Activated T-helper 2 cell treated with anti-CD3 and anti-CD28 coated beads, Interferon-gamma antibody, Interleukin-2, Interleukin-4, amounts not matched to agents 10 μg/mL and 5 μg/mL and 100 μg/mL, durations not matched to agents 14 hours and 24 hours and 36 hours (primary cell): Measurements from ENCODE around the gene RTTN. TPM values are rescaled to one million over a fixed set of nuclear protein-coding genes. Genes with fewer than 3 reads are reported as not detected.

Experiments used
- DNase-seq: peaks from one replicate; pipeline ENCODE4 v3.0.0; 2021; ENCODE audit warnings: low spot score
- H3K27ac Mint-ChIP-seq: one replicate; pipeline ENCODE4 v1.8.0; 2021; ENCODE audit warnings: mixed read lengths
- H3K27me3 Mint-ChIP-seq: one replicate; pipeline ENCODE4 v1.8.0; 2021; ENCODE audit warnings: low read depth, mixed read lengths
- H3K36me3 Mint-ChIP-seq: one replicate; pipeline ENCODE4 v1.8.0; 2021; ENCODE audit warnings: low read depth, mixed read lengths
- H3K4me1 Mint-ChIP-seq: one replicate; pipeline ENCODE4 v1.8.0; 2021; ENCODE audit warnings: low read depth, mixed read lengths
- H3K4me3 Mint-ChIP-seq: one replicate; pipeline ENCODE4 v1.8.0; 2021; ENCODE audit warnings: low read depth, mild to moderate bottlenecking, moderate library complexity, mixed read lengths
- H3K9me3 Mint-ChIP-seq: one replicate; pipeline ENCODE4 v1.8.0; 2021; ENCODE audit warnings: mixed read lengths
- intact Hi-C: fragments of 100-400 bp; cut with micrococcal nuclease; formaldehyde crosslinking; loops from one replicate; pipeline ENCODE4 v1.15.1; 2023
- total RNA-seq: library from RNA; stranded (reverse); gene quantifications from 2 replicates; pipeline ENCODE4 v1.2.3, GENCODE V29; 2022

Gene RTTN
- total RNA-seq, 1 donor from 2014 or later, result 21.0 TPM

- no peak overlapping the region for H3K4me3 Mint-ChIP-seq
- no peak overlapping the region for H3K27ac Mint-ChIP-seq
Observed at GRCh38 chr18:69968039-69968438, 237.4 kb downstream of the RTTN start.

GRCh38 chr18:69963196-69963595 is 242.3 kb downstream of the RTTN start:
- H3K27ac Mint-ChIP-seq, result no peak overlapping the region
- no peaks in the 10 kb centered on the region for H3K27me3 Mint-ChIP-seq
- H3K4me1 Mint-ChIP-seq, result peaks cover 25% of the 10 kb centered on the region
- intact Hi-C loops, result no loop called here
- no peak overlapping the region for H3K4me3 Mint-ChIP-seq
- peaks cover 3% of the 10 kb centered on the region for H3K9me3 Mint-ChIP-seq
- no peak for DNase-seq
- H3K36me3 Mint-ChIP-seq, result peaks cover 7% of the 10 kb centered on the region

More at GRCh38 chr18:69968039-69968438, 237.4 kb downstream of the RTTN start:
- H3K36me3 Mint-ChIP-seq, result peaks cover 13% of the 10 kb centered on the region
- peaks cover 19% of the 10 kb centered on the region for H3K4me1 Mint-ChIP-seq
- H3K9me3 Mint-ChIP-seq, result peaks cover 15% of the 10 kb centered on the region
- DNase-seq, result no peak
- H3K27me3 Mint-ChIP-seq, result no peaks in the 10 kb centered on the region
- intact Hi-C loops, result no loop called here

GRCh38 chr18:69961718-69962117 is 243.8 kb downstream of the RTTN start:
- Mint-ChIP-seq H3K4me1 (peaks cover 14% of the 10 kb centered on the region), H3K4me3 (no peak overlapping the region), H3K9me3 (peaks cover 3% of the 10 kb centered on the region), H3K27me3 (no peaks in the 10 kb centered on the region), H3K36me3 (peaks cover 8% of the 10 kb centered on the region), H3K27ac (no peak overlapping the region)
- intact Hi-C loops, result no loop called here
- DNase-seq, result no peak

- H3K27ac Mint-ChIP-seq, result no peak overlapping the region
- H3K27me3 Mint-ChIP-seq, result no peaks in the 10 kb centered on the region
- peaks cover 15% of the 10 kb centered on the region for H3K36me3 Mint-ChIP-seq
- no peak for DNase-seq
- peaks cover 3% of the 10 kb centered on the region for H3K9me3 Mint-ChIP-seq
- H3K4me3 Mint-ChIP-seq, result no peak overlapping the region
- H3K4me1 Mint-ChIP-seq, result peaks cover 23% of the 10 kb centered on the region
- intact Hi-C loops, result loop anchor here (5.0 kb wide), 2 partner anchors 114 to 249 kb away; partner anchors contain the start of gene RTTN
Observed at GRCh38 chr18:69958422-69958821, 247.1 kb downstream of the RTTN start.

DNA sequence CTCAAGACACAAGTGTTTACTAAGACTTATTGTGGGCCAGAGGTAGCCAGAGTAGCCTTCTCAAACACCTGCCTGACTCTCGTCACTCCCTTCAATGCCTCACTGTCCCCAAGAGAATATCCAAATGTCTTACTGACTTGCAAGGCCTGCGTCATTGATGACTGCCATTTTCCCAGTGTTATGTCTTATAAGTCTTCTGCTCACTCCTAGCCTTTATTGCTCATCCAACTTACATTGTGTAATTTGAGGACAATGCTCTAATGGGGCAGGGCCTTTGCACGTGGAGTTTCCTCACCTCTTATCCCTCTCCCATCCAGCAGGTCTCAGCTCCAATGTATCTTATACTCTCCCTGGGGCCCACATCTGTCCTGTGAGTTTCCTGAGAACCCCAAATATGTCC is 247.7 kb downstream of the RTTN start:
- Mint-ChIP-seq H3K36me3 (peaks cover 18% of the 10 kb centered on the region), H3K27ac (no peak overlapping the region), H3K27me3 (no peaks in the 10 kb centered on the region), H3K4me3 (no peak overlapping the region), H3K4me1 (peaks cover 28% of the 10 kb centered on the region), H3K9me3 (peaks cover 3% of the 10 kb centered on the region)
- intact Hi-C loops, result loop anchor here (1.0 to 5.0 kb wide), 7 partner anchors 8 to 250 kb away; partner anchors contain the start of gene RTTN
- DNase-seq, result no peak

- no peak overlapping the region for H3K27ac Mint-ChIP-seq
- H3K4me1 Mint-ChIP-seq, result peaks cover 29% of the 10 kb centered on the region
- no peak overlapping the region for H3K4me3 Mint-ChIP-seq
- DNase-seq, result no peak
- intact Hi-C loops, result loop anchor here (1.0 to 5.0 kb wide), 7 partner anchors 8 to 250 kb away; partner anchors contain the start of gene RTTN
- peaks cover 4% of the 10 kb centered on the region for H3K9me3 Mint-ChIP-seq
- no peaks in the 10 kb centered on the region for H3K27me3 Mint-ChIP-seq
- H3K36me3 Mint-ChIP-seq, result peaks cover 24% of the 10 kb centered on the region
Observed at GRCh38 chr18:69956665-69957620, 248.5 kb downstream of the RTTN start.

- Mint-ChIP-seq H3K4me1 (peaks cover 36% of the 10 kb centered on the region), H3K27me3 (no peaks in the 10 kb centered on the region), H3K36me3 (peaks cover 32% of the 10 kb centered on the region), H3K27ac (no peak overlapping the region), H3K4me3 (no peak overlapping the region), H3K9me3 (peaks cover 11% of the 10 kb centered on the region)
- intact Hi-C loops, result loop anchor here (5.0 kb wide), 2 partner anchors 116 to 251 kb away; partner anchors contain the start of gene RTTN
- DNase-seq, result no peak
Observed at GRCh38 chr18:69956057-69956456, 249.4 kb downstream of the RTTN start.

DNA sequence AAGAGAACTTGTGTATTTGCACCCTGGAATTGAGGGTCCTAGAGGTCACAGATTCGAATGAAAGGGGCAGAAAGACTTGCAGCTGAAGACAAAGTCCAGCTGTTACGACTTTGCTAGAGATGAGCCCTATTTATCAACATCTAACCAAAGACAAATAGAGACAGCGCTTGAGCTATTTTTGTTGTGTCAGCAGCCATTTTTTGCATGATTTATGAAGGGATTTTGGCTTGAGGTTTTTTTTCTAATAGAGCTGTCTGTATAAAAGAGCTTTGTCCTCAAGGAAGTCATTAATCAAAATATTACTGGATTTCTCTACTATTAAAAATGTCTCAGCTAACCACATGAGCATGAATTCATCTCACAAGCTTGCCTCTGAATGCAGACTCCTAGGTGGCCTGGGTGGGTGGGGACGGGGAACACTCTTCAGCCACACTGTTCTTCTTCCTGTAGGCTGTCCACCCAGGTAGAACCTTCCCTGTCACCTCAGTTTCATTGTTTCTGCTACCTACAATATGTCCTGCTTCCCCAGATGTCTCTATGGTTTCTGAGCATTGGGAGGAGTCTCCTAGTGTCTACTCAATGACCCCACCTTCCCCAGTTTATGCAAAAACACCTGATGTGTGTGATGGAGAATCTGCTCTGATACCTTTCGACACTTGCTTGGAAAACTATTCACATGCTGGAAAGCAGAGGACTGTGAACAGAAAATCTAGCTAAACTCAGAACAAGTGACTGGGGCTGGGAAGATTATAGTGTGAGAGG is 250.6 kb downstream of the RTTN start:
- H3K4me3 Mint-ChIP-seq, result no peak overlapping the region
- DNase-seq, result no peak
- H3K27ac Mint-ChIP-seq, result peak overlapping the region; percentile 68
- H3K36me3 Mint-ChIP-seq, result peaks cover 32% of the 10 kb centered on the region
- no peaks in the 10 kb centered on the region for H3K27me3 Mint-ChIP-seq
- peaks cover 11% of the 10 kb centered on the region for H3K9me3 Mint-ChIP-seq
- H3K4me1 Mint-ChIP-seq, result peaks cover 36% of the 10 kb centered on the region
- intact Hi-C loops, result loop anchor here (5.0 kb wide), 2 partner anchors 117 to 252 kb away; partner anchors contain the start of gene RTTN

- intact Hi-C loops, result no loop called here
- Mint-ChIP-seq H3K4me1 (peaks cover 28% of the 10 kb centered on the region), H3K27me3 (no peaks in the 10 kb centered on the region), H3K36me3 (peaks cover 30% of the 10 kb centered on the region), H3K9me3 (peaks cover 11% of the 10 kb centered on the region), H3K4me3 (peak overlapping the region; percentile 46), H3K27ac (no peak overlapping the region)
- DNase-seq, result no peak
Observed at GRCh38 chr18:69953191-69953590, 252.3 kb downstream of the RTTN start.

Other genes with a start within 250 kb of the RTTN start
- gene SOCS6, start 83.4 kb upstream of the RTTN start, total RNA-seq, result 3.8 and 4.5 TPM in 2 replicates